GM12878 (cell line): ENCODE measurements around the gene NTF4. TPM values are rescaled to one million over a fixed set of nuclear protein-coding genes. Genes with fewer than 3 reads are reported as not detected.

Experiments
- ATAC-seq: fragments of 200-7000 bp; cut with Tn5 transposase; 3 replicates; pipeline ENCODE4 v1.9.1; 2020; ENCODE audit warnings: mild to moderate bottlenecking, moderate library complexity
- BruUV-seq: library from RNA; stranded (reverse); fragments of 400-500 nt; replicated peaks from 2 replicates; lab custom pipeline; 2021; lab: Mats Ljungman, UMichigan
- CTCF ChIA-PET: fragments of 300-600 bp; sonication (Branson Sonifier 250); formaldehyde crosslinking; extraction: SDS; loops from one replicate; lab custom pipeline; 2021; ENCODE audit warnings: inconsistent platforms; lab: Yijun Ruan, JAX
- POLR2A ChIA-PET: fragments of 350-600 bp; formaldehyde crosslinking; extraction: SDS; loops from one replicate; lab custom pipeline; 2021; ENCODE audit warnings: inconsistent platforms; lab: Charles Lee
- RAD21 ChIA-PET: fragments of 300-600 bp; sonication (Branson Sonifier 250); formaldehyde crosslinking; loops from one replicate; lab custom pipeline; 2023; ENCODE audit warnings: antibody characterized with exemption; ENCODE audit not compliant: unreplicated experiment; lab: Charles Lee
- SMC1A ChIA-PET: fragments of 300-600 bp; sonication (Branson Sonifier 250); formaldehyde crosslinking; loops from one replicate; lab custom pipeline; 2023; ENCODE audit not compliant: unreplicated experiment, uncharacterized antibody; lab: Charles Lee
- DNase-seq: peaks from one replicate; pipeline ENCODE4 v3.0.0-alpha.2; 2011; ENCODE audit warnings: low read depth, low spot score
- FAIRE-seq: peaks from 3 replicates; lab custom pipeline; 2011; peaks lifted over from hg19 to GRCh38; lab: Jason Lieb, UNC
- H2AFZ ChIP-seq: 2 replicates; pipeline ENCODE4 v1.6.0; 2011; ENCODE audit warnings: low read depth, low read length, control low read depth; ENCODE audit not compliant: control insufficient read depth
- H3K27ac ChIP-seq: 2 replicates; pipeline ENCODE4 v1.5.1; 2011; ENCODE audit warnings: control low read depth; ENCODE audit not compliant: control insufficient read depth, insufficient read depth
- H3K27me3 ChIP-seq, 2 experiments: replicated peaks in 1 of 2; 2 replicates each; pipeline versions ENCODE4 v1.6.0 to v1.6.1; 2011; ENCODE audit warnings: low read length in 1 of 2; ENCODE audit not compliant: control insufficient read depth in 2 of 2, insufficient read depth in 2 of 2
- H3K36me3 ChIP-seq, 2 experiments: 2 replicates each; pipeline ENCODE4 v1.5.1; 2011; ENCODE audit warnings: low read length in 1 of 2; ENCODE audit not compliant: control insufficient read depth in 2 of 2, insufficient read depth in 2 of 2
- H3K4me1 ChIP-seq: 2 replicates; pipeline ENCODE4 v1.6.1; 2011; ENCODE audit warnings: mild to moderate bottlenecking, low read length, moderate library complexity, mixed read lengths; ENCODE audit not compliant: control insufficient read depth, insufficient read depth
- H3K4me2 ChIP-seq: 2 replicates; pipeline ENCODE4 v1.6.0; 2011; ENCODE audit warnings: control low read depth; ENCODE audit not compliant: control insufficient read depth, insufficient read depth
- H3K4me3 ChIP-seq: fragments of 200-600 bp; sonication (generic); 2 replicates; pipeline ENCODE4 v1.5.1; 2016
- H3K79me2 ChIP-seq: 2 replicates; pipeline ENCODE4 v1.6.0; 2011; ENCODE audit warnings: low read length; ENCODE audit not compliant: control insufficient read depth, insufficient read depth
- H3K9ac ChIP-seq: 2 replicates; pipeline ENCODE4 v1.8.0; 2011; ENCODE audit warnings: low read length, control low read depth, mixed read lengths; ENCODE audit not compliant: control insufficient read depth, insufficient read depth
- H3K9me3 ChIP-seq: replicated peaks from 3 replicates; pipeline ENCODE4 v1.5.1; 2011; ENCODE audit warnings: mild to moderate bottlenecking, low read length; ENCODE audit not compliant: control insufficient read depth, insufficient read depth
- H4K20me1 ChIP-seq: 2 replicates; pipeline ENCODE4 v1.6.0; 2011; ENCODE audit not compliant: control insufficient read depth, insufficient read depth
- EZH2 ChIP-seq: IDR thresholded peaks from 2 replicates; pipeline ENCODE4 v1.6.1; 2012; ENCODE audit warnings: low read depth, mild to moderate bottlenecking, control low read depth, inconsistent platforms, low read length, borderline replicate concordance; ENCODE audit not compliant: control insufficient read depth
- FOXK2 ChIP-seq: fragments of 450-650 bp; IDR thresholded peaks from 2 replicates; pipeline ENCODE4 v1.6.1; 2017; ENCODE audit warnings: mild to moderate bottlenecking, moderate library complexity
- IKZF1 ChIP-seq: fragments of 450-650 bp; conservative IDR thresholded peaks from 2 replicates; pipeline ENCODE4 v1.6.1; 2017; ENCODE audit warnings: antibody characterized with exemption, mild to moderate bottlenecking
- MEF2B ChIP-seq: fragments of 450-650 bp; IDR thresholded peaks from 2 replicates; pipeline ENCODE4 v1.6.1; 2018; ENCODE audit warnings: mild to moderate bottlenecking, moderate library complexity; ENCODE audit not compliant: partially characterized antibody, poor library complexity, severe bottlenecking
- MYC ChIP-seq: IDR thresholded peaks from 2 replicates; pipeline ENCODE4 v1.6.1; 2011; ENCODE audit warnings: mild to moderate bottlenecking, low read length, moderate library complexity, inconsistent platforms; ENCODE audit not compliant: insufficient read depth, insufficient replicate concordance, insufficient read length, severe bottlenecking
- NBN ChIP-seq: fragments of 450-650 bp; IDR thresholded peaks from 2 replicates; pipeline ENCODE4 v1.6.1; 2016
- RELA ChIP-seq: fragments of 450-650 bp; IDR thresholded peaks from 2 replicates; pipeline ENCODE4 v1.8.0; 2014; ENCODE audit warnings: borderline replicate concordance; ENCODE audit not compliant: partially characterized antibody
- RELB ChIP-seq: fragments of 450-650 bp; IDR thresholded peaks from 2 replicates; pipeline ENCODE4 v1.6.1; 2017; ENCODE audit warnings: low read depth, mild to moderate bottlenecking, moderate library complexity
- SPI1 ChIP-seq: IDR thresholded peaks from 2 replicates; pipeline ENCODE4 v1.6.1; 2011; ENCODE audit warnings: low read depth, mild to moderate bottlenecking, low read length, moderate library complexity, borderline replicate concordance; ENCODE audit not compliant: insufficient read depth
- SREBF1 ChIP-seq: IDR thresholded peaks from 2 replicates; pipeline ENCODE4 v1.6.1; 2012; ENCODE audit warnings: mild to moderate bottlenecking, low read length
- STAT1 ChIP-seq: fragments of 450-650 bp; conservative IDR thresholded peaks from 2 replicates; pipeline ENCODE4 v1.6.1; 2014; ENCODE audit warnings: antibody characterized with exemption, mild to moderate bottlenecking
- ZNF24 ChIP-seq: fragments of 450-650 bp; IDR thresholded peaks from 2 replicates; pipeline ENCODE4 v1.6.1; 2017; ENCODE audit warnings: antibody characterized with exemption, mild to moderate bottlenecking
- WGBS: methylation state at CpG from one replicate; pipeline ENCODE4 v1.1.6; 2016; ENCODE audit warnings: low lambda C conversion rate; ENCODE audit not compliant: insufficient replicate concordance, insufficient coverage; ENCODE audit errors: missing lambda C conversion rate; 5-methylcytosine and 5-hydroxymethylcytosine counted together
- in situ Hi-C: fragments of 300-500 bp; cut with MboI; formaldehyde crosslinking; loops from 9 replicates; pipeline ENCODE4 v1.14.3; 2018; ENCODE audit warnings: mixed read lengths
- intact Hi-C: fragments of 100-400 bp; cut with micrococcal nuclease; formaldehyde crosslinking; loops from one replicate; pipeline ENCODE4 v1.14.2; 2022; ENCODE audit not compliant: unreplicated experiment
- polyA plus RNA-seq, 11 experiments: library from polyadenylated mRNA; depleted of rRNA in 4 of 11; unstranded in 6 of 11; stranded (reverse) in 5 of 11; fragments of >200 nt; fragmentation: Nextera tagmentation in 4 of 11; fragmentation: Illumina TruSeq in 1 of 11; extraction: Ambion mirVana in 4 of 11; extraction: Trizol in 1 of 11; gene quantifications; 1 replicate in 1 of 11; 2 replicates in 10 of 11; pipeline versions ENCODE4 v1.2.1 to v1.2.3, GENCODE V29; 2011 to 2016; ENCODE audit warnings: inconsistent platforms in 2 of 11, missing spikeins in 2 of 11, low read depth in 1 of 11
- total RNA-seq, 4 experiments: library from RNA; depleted of rRNA in 3 of 4; stranded (reverse); fragments of >200 nt in 3 of 4; fragmentation: Illumina TruSeq in 1 of 4; extraction: Trizol in 1 of 4; gene quantifications; 2 replicates each; pipeline versions ENCODE4 v1.2.1 to v1.2.3, GENCODE V29; 2013 to 2021

Gene NTF4
- total and polyA plus RNA-seq, 10 of the 15 experiments (the other 5 are each of a cell fraction or from before 2014, with no cell fraction given): not detected

GRCh38 chr19:49014870-49015255 lies 49.8 kb downstream of the NTF4 start:
- ATAC-seq (no peak), FAIRE-seq (no peak), DNase-seq (no peak)
- no peaks in the 10 kb centered on the region for H4K20me1 ChIP-seq
- H3K9ac ChIP-seq: no peak overlapping the region
- CTCF ChIA-PET: no interaction called here
- in situ Hi-C loops: no loop called here
- BruUV-seq: no TSS peak
- H2AFZ ChIP-seq: no peak overlapping the region
- H3K79me2 ChIP-seq: no peaks in the 10 kb centered on the region
- SMC1A ChIA-PET: no interaction called here
- H3K4me1 ChIP-seq: peaks cover 5% of the 10 kb centered on the region
- intact Hi-C loops: no loop called here
- H3K27me3 ChIP-seq: no peaks in the 10 kb centered on the region
- TF ChIP-seq STAT1 (no peak), ZNF24 (no peak), EZH2 (no peak), NBN (no peak), MYC (no peak), SPI1 (no peak), IKZF1 (no peak), SREBF1 (no peak), MEF2B (no peak), RELA (no peak), FOXK2 (no peak), RELB (no peak)
- TF ChIP-seq, all 136 proteins: peak for 0
- H3K27ac ChIP-seq: no peak overlapping the region
- RAD21 ChIA-PET: no interaction called here
- H3K4me2 ChIP-seq: no peak overlapping the region
- peaks cover 3 to 12% of the 10 kb centered on the region in 2 experiments; a peak in 3 of 4 replicates for H3K36me3 ChIP-seq
- H3K9me3 ChIP-seq: no peaks in the 10 kb centered on the region
- 95% methylated on average over 18 of the region's 18 CpGs for WGBS
- POLR2A ChIA-PET: no interaction called here
- H3K4me3 ChIP-seq: no peak overlapping the region
